HCT116 (cell line): Measurements from ENCODE around the gene ACSBG1. TPM values are rescaled to one million over a fixed set of nuclear protein-coding genes. Genes with fewer than 3 reads are reported as not detected.
A peak's percentile ranks its signal among the peaks of the same experiment; 100 is the strongest.

Experiments used
- ATAC-seq: fragments of 200-7000 bp; cut with Tn5 transposase; 2 replicates; pipeline ENCODE4 v1.9.1; 2020; ENCODE audit warnings: mild to moderate bottlenecking, moderate library complexity
- BruUV-seq: library from RNA; stranded (reverse); fragments of 400-500 nt; replicated peaks from 2 replicates; lab custom pipeline; 2021; lab: Mats Ljungman, UMichigan
- CTCF ChIA-PET: fragments of 300-600 bp; sonication (Branson Sonifier 250); formaldehyde crosslinking; loops from one replicate; lab custom pipeline; 2021; ENCODE audit warnings: antibody characterized with exemption; lab: Charles Lee
- POLR2A ChIA-PET: fragments of 300-600, 350-600 bp; sonication (Branson Sonifier 250); formaldehyde crosslinking; loops from one replicate; lab custom pipeline; 2021; ENCODE audit warnings: antibody characterized with exemption; lab: Charles Lee
- RAD21 ChIA-PET, 2 experiments: fragments of 300-600 bp; sonication (Branson Sonifier 250); formaldehyde crosslinking; loops; one replicate each; lab custom pipeline; 2023; ENCODE audit warnings: low total read pairs in 2 of 2; ENCODE audit not compliant: uncharacterized antibody in 2 of 2, unreplicated experiment in 2 of 2, low non-redundant PET in 1 of 2; lab: Charles Lee
- DNase-seq: peaks from one replicate; pipeline ENCODE4 v3.0.0-alpha.2; 2010; ENCODE audit warnings: low read depth, low spot score
- H2AFZ ChIP-seq: fragments of 200-600 bp; shearing (Covaris generic), sonication (generic); 2 replicates; pipeline ENCODE4 v1.6.1; 2017; ENCODE audit warnings: low read depth, mixed run types, mixed read lengths, antibody characterized with exemption, low read length; ENCODE audit not compliant: poor library complexity, severe bottlenecking
- H3K27ac ChIP-seq: 2 replicates; pipeline ENCODE4 v1.5.1; 2012; ENCODE audit warnings: low read depth, low read length
- H3K27me3 ChIP-seq: fragments of 200-600 bp; sonication (generic); 2 replicates; pipeline ENCODE4 v1.6.1; 2016; ENCODE audit warnings: mixed run types, low read length, mixed read lengths; ENCODE audit not compliant: insufficient read depth
- H3K36me3 ChIP-seq, 2 experiments: fragments of 200-500 bp in 1 of 2; fragments of 200-600 bp in 1 of 2; sonication (Bioruptor generic) in 1 of 2; sonication (generic) in 1 of 2; 2 replicates each; pipeline versions ENCODE4 v1.5.1 to v1.6.1; 2014 to 2016; ENCODE audit warnings: low read length in 2 of 2, inconsistent platforms in 1 of 2, mixed read lengths in 1 of 2, mixed run types in 1 of 2; ENCODE audit not compliant: insufficient read depth in 2 of 2, control insufficient read depth in 1 of 2
- H3K4me1 ChIP-seq, 2 experiments: fragments of 200-600 bp in 1 of 2; sonication (generic) in 1 of 2; 2 replicates each; pipeline versions ENCODE4 v1.5.1 to v1.6.1; 2012 to 2017; ENCODE audit warnings: low read length in 2 of 2, inconsistent platforms in 1 of 2, mild to moderate bottlenecking in 1 of 2, mixed read lengths in 1 of 2, mixed run types in 1 of 2, moderate library complexity in 1 of 2; ENCODE audit not compliant: insufficient read depth in 2 of 2, control insufficient read depth in 1 of 2
- H3K4me2 ChIP-seq: fragments of 200-600 bp; sonication (generic); 2 replicates; pipeline ENCODE4 v1.6.1; 2017; ENCODE audit warnings: mixed run types, low read length, mixed read lengths
- H3K4me3 ChIP-seq, 2 experiments: fragments of 200-600 bp in 1 of 2; sonication (generic) in 1 of 2; replicated peaks in 1 of 2; 2 replicates each; pipeline ENCODE4 v1.5.1; 2011 to 2016; ENCODE audit warnings: low read length in 2 of 2, control low read depth in 1 of 2, low read depth in 1 of 2, mild to moderate bottlenecking in 1 of 2, mixed read lengths in 1 of 2, mixed run types in 1 of 2
- H3K79me2 ChIP-seq: fragments of 200-600 bp; sonication (generic); 2 replicates; pipeline ENCODE4 v1.6.1; 2017; ENCODE audit warnings: mild to moderate bottlenecking, mixed run types, low read length, moderate library complexity, mixed read lengths; ENCODE audit not compliant: insufficient read depth
- H3K9ac ChIP-seq: fragments of 200-600 bp; sonication (generic); 2 replicates; pipeline ENCODE4 v1.6.1; 2016; ENCODE audit warnings: low read length, mixed read lengths
- H3K9me2 ChIP-seq: fragments of 200-600 bp; sonication (generic), shearing (Covaris generic); 2 replicates; pipeline ENCODE4 v1.6.1; 2017; ENCODE audit warnings: mixed run types, mild to moderate bottlenecking, moderate library complexity; ENCODE audit not compliant: insufficient read depth
- H3K9me3 ChIP-seq, 2 experiments: fragments of 200-500 bp in 1 of 2; fragments of 200-600 bp in 1 of 2; sonication (Bioruptor generic) in 1 of 2; sonication (generic) in 1 of 2; 2 replicates each; pipeline ENCODE4 v1.6.1; 2014 to 2017; ENCODE audit warnings: low read length in 2 of 2, mixed read lengths in 2 of 2, inconsistent platforms in 1 of 2, low read depth in 1 of 2, mild to moderate bottlenecking in 1 of 2, mixed run types in 1 of 2, moderate library complexity in 1 of 2; ENCODE audit not compliant: control insufficient read depth in 1 of 2, insufficient read depth in 1 of 2
- H4K20me1 ChIP-seq: fragments of 200-600 bp; sonication (generic), shearing (Covaris generic); 2 replicates; pipeline ENCODE4 v1.6.1; 2017; ENCODE audit warnings: mixed run types, mild to moderate bottlenecking, moderate library complexity; ENCODE audit not compliant: insufficient read depth
- ATF3 ChIP-seq: IDR thresholded peaks from 2 replicates; pipeline ENCODE4 v1.6.1; 2012
- CBX3 ChIP-seq: IDR thresholded peaks from 2 replicates; pipeline ENCODE4 v1.6.1; 2012; ENCODE audit warnings: low read depth
- CTCF ChIP-seq, 3 experiments: fragments of 200-600 bp in 1 of 3; sonication (generic) in 1 of 3; IDR thresholded peaks in 2 of 3; conservative IDR thresholded peaks in 1 of 3; 2 replicates each; pipeline ENCODE4 v1.5.1; 2012 to 2017; ENCODE audit warnings: low read depth in 2 of 3, low read length in 2 of 3, antibody characterized with exemption in 1 of 3, borderline replicate concordance in 1 of 3, control low read depth in 1 of 3, mild to moderate bottlenecking in 1 of 3, mixed read lengths in 1 of 3, mixed run types in 1 of 3, moderate library complexity in 1 of 3; ENCODE audit not compliant: insufficient read depth in 1 of 3
- EGR1 ChIP-seq: IDR thresholded peaks from 2 replicates; pipeline ENCODE4 v1.6.1; 2012; ENCODE audit warnings: low read depth
- ELF1 ChIP-seq: IDR thresholded peaks from 2 replicates; pipeline ENCODE4 v1.6.1; 2012; ENCODE audit warnings: low read depth, borderline replicate concordance
- EZH2 ChIP-seq: fragments of 200-600 bp; sonication (generic); IDR thresholded peaks from 2 replicates; pipeline ENCODE4 v1.6.1; 2017; ENCODE audit warnings: antibody characterized with exemption, mixed run types
- JUND ChIP-seq: IDR thresholded peaks from 2 replicates; pipeline ENCODE4 v1.6.1; 2012
- POLR2AphosphoS5 ChIP-seq: IDR thresholded peaks from 2 replicates; pipeline ENCODE4 v1.6.1; 2011; ENCODE audit warnings: mild to moderate bottlenecking, low read depth, low read length, moderate library complexity
- REST ChIP-seq: IDR thresholded peaks from 2 replicates; pipeline ENCODE4 v1.6.1; 2012; ENCODE audit warnings: low read depth
- SIN3A ChIP-seq: IDR thresholded peaks from 2 replicates; pipeline ENCODE4 v1.6.1; 2012; ENCODE audit warnings: low read depth
- SP1 ChIP-seq: IDR thresholded peaks from 2 replicates; pipeline ENCODE4 v1.6.1; 2012; ENCODE audit warnings: low read depth
- SRF ChIP-seq: IDR thresholded peaks from 2 replicates; pipeline ENCODE4 v1.6.1; 2012; ENCODE audit warnings: low read depth
- TCF7L2 ChIP-seq: IDR thresholded peaks from 2 replicates; pipeline ENCODE4 v1.7.0; 2011; ENCODE audit warnings: borderline replicate concordance, inconsistent platforms; ENCODE audit not compliant: insufficient read depth, insufficient read length; ENCODE audit errors: extremely low read depth
- YY1 ChIP-seq: IDR thresholded peaks from 2 replicates; pipeline ENCODE4 v1.6.1; 2011; ENCODE audit warnings: low read length, low read depth, moderate library complexity, mild to moderate bottlenecking; ENCODE audit not compliant: insufficient replicate concordance; ENCODE audit errors: extremely low read depth
- intact Hi-C: fragments of 100-400 bp; cut with micrococcal nuclease; formaldehyde crosslinking; loops from 2 replicates; pipeline ENCODE4 v1.10.0; 2022
- total RNA-seq: library from RNA; stranded (reverse); gene quantifications from one replicate; pipeline ENCODE4 v1.2.1, GENCODE V29; 2021; ENCODE audit not compliant: unreplicated experiment

Gene ACSBG1
- total RNA-seq, 1 experiment from 2014 or later: 0.71 TPM

GRCh38 chr15:78216276-78217104 lies 17.9 kb downstream of the ACSBG1 start:
- DNase-seq (no peak), ATAC-seq (no peak)
- Histone ChIP-seq H3K27ac (no peak overlapping the region), H2AFZ (no peak overlapping the region), H3K9me2 (no peaks in the 10 kb centered on the region), H3K79me2 (no peaks in the 10 kb centered on the region), H3K4me2 (peak overlapping the region; percentile 29; the same call in 1 of the 2 replicates), H3K9me3 (no peaks in the 10 kb centered on the region), H3K9ac (no peak overlapping the region), H4K20me1 (no peaks in the 10 kb centered on the region), H3K4me3 (no peak overlapping the region), H3K27me3 (no peaks in the 10 kb centered on the region), H3K4me1 (peaks cover 32 to 63% of the 10 kb centered on the region in 2 experiments), H3K36me3 (no peaks in the 10 kb centered on the region)
- RAD21 ChIA-PET: no interaction called here
- POLR2A ChIA-PET: no interaction called here
- TF ChIP-seq EZH2 (no peak), SP1 (peak; percentile 42; the same call in 1 of the 2 replicates)
- BruUV-seq: no TSS peak
- intact Hi-C loops: no loop called here
- CTCF ChIA-PET: interaction anchor here (1.0 kb wide), 1 partner anchor 21 kb away, joined by 3 read pairs; no protein-coding TSS in a partner anchor

GRCh38 chr15:78213956-78214355 lies 20.4 kb downstream of the ACSBG1 start:
- POLR2A ChIA-PET: no interaction called here
- CTCF ChIA-PET: no interaction called here
- H3K27ac ChIP-seq: no peak overlapping the region
- no peaks in the 10 kb centered on the region for H3K27me3 ChIP-seq
- no peaks in the 10 kb centered on the region for H3K79me2 ChIP-seq
- no peak overlapping the region for H3K9ac ChIP-seq
- no peak overlapping the region for H2AFZ ChIP-seq
- H3K9me3 ChIP-seq: no peaks in the 10 kb centered on the region
- H3K9me2 ChIP-seq: no peaks in the 10 kb centered on the region
- RAD21 ChIA-PET: no interaction called here
- BruUV-seq: no TSS peak
- H4K20me1 ChIP-seq: no peaks in the 10 kb centered on the region
- H3K36me3 ChIP-seq: no peaks in the 10 kb centered on the region
- intact Hi-C loops: no loop called here
- H3K4me3 ChIP-seq: no peak overlapping the region
- ATAC-seq (no peak), DNase-seq (no peak)
- H3K4me1 ChIP-seq: peaks cover 45 to 79% of the 10 kb centered on the region in 2 experiments
- H3K4me2 ChIP-seq: no peak overlapping the region
- no peak for TF ChIP-seq SIN3A
- TF ChIP-seq EGR1: no peak
- TF ChIP-seq ATF3: no peak
- no peak for TF ChIP-seq JUND
- no peak for TF ChIP-seq CBX3
- no peak for TF ChIP-seq REST
- TF ChIP-seq YY1: no peak
- TF ChIP-seq ELF1: no peak
- TF ChIP-seq POLR2AphosphoS5: no peak
- no peak for TF ChIP-seq SRF
- no peak for TF ChIP-seq TCF7L2
- TF ChIP-seq EZH2: no peak
- no peak for TF ChIP-seq CTCF (IDR thresholded peaks at IDR 0.05 in 2 of 3, conservative IDR thresholded peaks at IDR 0.05 in 1 of 3; ENCODE audit: borderline replicate concordance in 1 of 3, insufficient read depth in 1 of 3, low read depth in 2 of 3, low read length in 2 of 3)
